ENCODE measurements around the gene CLEC9A. TPM values are rescaled to one million over a fixed set of nuclear protein-coding genes. Genes with fewer than 3 reads are reported as not detected.

Gene CLEC9A
- total and polyA plus RNA-seq, 2 experiments from 2014 or later, result not detected

- no peak for DNase-seq (ENCODE audit: low spot score)
- Histone ChIP-seq H3K4me3 (no peak overlapping the region), H2AFZ (no peak overlapping the region), H3K27me3 (ENCODE audit: insufficient read depth) (no peaks in the 10 kb centered on the region), H3K27ac (ENCODE audit: low read depth) (no peak overlapping the region), H3K4me1 (ENCODE audit: insufficient read depth) (0 out of 2 replicates have a peak, but pooled peaks cover 8% of the 10 kb centered on the region), H3K79me2 (replicated peaks; ENCODE audit: insufficient read depth) (no peaks in the 10 kb centered on the region), H4K20me1 (replicated peaks; ENCODE audit: insufficient read depth) (no peaks in the 10 kb centered on the region), H3F3A (replicated peaks; ENCODE audit: low read depth) (no peaks in the 10 kb centered on the region), H3K9me2 (ENCODE audit: insufficient read depth) (no peaks in the 10 kb centered on the region), H3K4me2 (no peak overlapping the region), H3K36me3 (ENCODE audit: insufficient read depth) (no peaks in the 10 kb centered on the region)
- no peak for ATAC-seq
- no peak for TF ChIP-seq JUNB (IDR thresholded peaks at IDR 0.05; ENCODE audit: unreplicated experiment)
- Mint-ChIP-seq H3K36me3 (ENCODE audit: low read depth) (no peaks in the 10 kb centered on the region), H3K27me3 (ENCODE audit: insufficient read depth, low read depth, poor library complexity) (peaks cover 2% of the 10 kb centered on the region), H3K27ac (peak overlapping the region; percentile 28; the same call in 1 of the 2 replicates), H3K4me1 (peaks cover 11% of the 10 kb centered on the region), H3K9me3 (no peaks in the 10 kb centered on the region), H3K4me3 (no peak overlapping the region)
Measured at GRCh38 chr12:10069099-10069498, 38.6 kb downstream of the CLEC9A start.

GRCh38 chr12:10069976-10070375 is 39.5 kb downstream of the CLEC9A start:
- H3K4me1 Mint-ChIP-seq, result peaks cover 11% of the 10 kb centered on the region
- no peak overlapping the region for H3K27ac ChIP-seq (ENCODE audit: low read depth)
- TF ChIP-seq ETS1 (IDR thresholded peaks at IDR 0.05), result no peak
- no peak for TF ChIP-seq ZNF462 (CRISPR knock-in tag; IDR thresholded peaks at IDR 0.05)
- TF ChIP-seq CTCF (conservative IDR thresholded peaks at IDR 0.05; ENCODE audit: low read depth in 2 of 2), result no peak
- no peak for TF ChIP-seq EZH2phosphoT487 (IDR thresholded peaks at IDR 0.05; ENCODE audit: unreplicated experiment)
- no peak for TF ChIP-seq EZH2 (IDR thresholded peaks at IDR 0.05; ENCODE audit: low read depth, unreplicated experiment)
- TF ChIP-seq ZNF114 (CRISPR knock-in tag; IDR thresholded peaks at IDR 0.05), result no peak
- TF ChIP-seq CREB1 (CRISPR knock-in tag; IDR thresholded peaks at IDR 0.05; ENCODE audit: low read depth), result no peak
- no peak for TF ChIP-seq NANOG (IDR thresholded peaks at IDR 0.05; ENCODE audit: borderline replicate concordance)
- TF ChIP-seq STAT1 (IDR thresholded peaks at IDR 0.05; ENCODE audit: unreplicated experiment), result no peak
- TF ChIP-seq POLR2AphosphoS5 (IDR thresholded peaks at IDR 0.05; ENCODE audit: low read depth), result no peak
- no peak for TF ChIP-seq JUNB (IDR thresholded peaks at IDR 0.05; ENCODE audit: unreplicated experiment)

More at GRCh38 chr12:10069976-10070375, 39.5 kb downstream of the CLEC9A start:
- DNase-seq (ENCODE audit: low spot score) (no peak), ATAC-seq (no peak)
- H3K9me3 Mint-ChIP-seq, result no peaks in the 10 kb centered on the region
- Histone ChIP-seq H3K9me2 (ENCODE audit: insufficient read depth) (no peaks in the 10 kb centered on the region), H3K36me3 (ENCODE audit: insufficient read depth) (no peaks in the 10 kb centered on the region), H3K4me1 (ENCODE audit: insufficient read depth) (0 out of 2 replicates have a peak, but pooled peaks cover 8% of the 10 kb centered on the region), H3K79me2 (replicated peaks; ENCODE audit: insufficient read depth) (no peaks in the 10 kb centered on the region), H3K27me3 (ENCODE audit: insufficient read depth) (no peaks in the 10 kb centered on the region), H4K20me1 (replicated peaks; ENCODE audit: insufficient read depth) (no peaks in the 10 kb centered on the region), H3K4me2 (no peak overlapping the region), H2AFZ (no peak overlapping the region), H3F3A (replicated peaks; ENCODE audit: low read depth) (no peaks in the 10 kb centered on the region), H3K4me3 (no peak overlapping the region)
- no peaks in the 10 kb centered on the region for H3K36me3 Mint-ChIP-seq (ENCODE audit: low read depth)
- H3K4me3 Mint-ChIP-seq, result no peak overlapping the region
- H3K27ac Mint-ChIP-seq, result no peak overlapping the region
- H3K27me3 Mint-ChIP-seq (ENCODE audit: insufficient read depth, low read depth, poor library complexity), result peaks cover 2% of the 10 kb centered on the region
